ENCODE measurements around the gene DHH.

DNA sequence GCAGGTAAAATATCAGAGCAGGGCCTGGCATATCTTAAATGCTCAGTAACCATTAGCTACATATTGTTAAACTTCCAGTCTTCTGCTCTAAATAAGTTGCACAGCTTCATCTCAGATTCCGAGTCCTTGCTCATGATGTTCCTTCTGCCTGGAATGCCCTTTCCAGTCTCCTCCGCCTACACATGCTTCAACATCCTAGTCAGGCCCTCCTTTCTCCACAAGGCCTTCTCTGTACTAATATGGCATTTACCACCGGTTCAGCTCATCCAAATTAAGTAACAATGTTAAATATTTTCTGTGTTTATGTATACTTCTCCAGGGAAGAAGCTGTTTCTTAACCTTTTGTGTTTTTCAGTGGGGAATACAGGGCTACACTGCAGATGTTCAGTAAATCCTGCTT is 8.5 kb downstream of the DHH start:
- TF ChIP-seq, protein P1, sequence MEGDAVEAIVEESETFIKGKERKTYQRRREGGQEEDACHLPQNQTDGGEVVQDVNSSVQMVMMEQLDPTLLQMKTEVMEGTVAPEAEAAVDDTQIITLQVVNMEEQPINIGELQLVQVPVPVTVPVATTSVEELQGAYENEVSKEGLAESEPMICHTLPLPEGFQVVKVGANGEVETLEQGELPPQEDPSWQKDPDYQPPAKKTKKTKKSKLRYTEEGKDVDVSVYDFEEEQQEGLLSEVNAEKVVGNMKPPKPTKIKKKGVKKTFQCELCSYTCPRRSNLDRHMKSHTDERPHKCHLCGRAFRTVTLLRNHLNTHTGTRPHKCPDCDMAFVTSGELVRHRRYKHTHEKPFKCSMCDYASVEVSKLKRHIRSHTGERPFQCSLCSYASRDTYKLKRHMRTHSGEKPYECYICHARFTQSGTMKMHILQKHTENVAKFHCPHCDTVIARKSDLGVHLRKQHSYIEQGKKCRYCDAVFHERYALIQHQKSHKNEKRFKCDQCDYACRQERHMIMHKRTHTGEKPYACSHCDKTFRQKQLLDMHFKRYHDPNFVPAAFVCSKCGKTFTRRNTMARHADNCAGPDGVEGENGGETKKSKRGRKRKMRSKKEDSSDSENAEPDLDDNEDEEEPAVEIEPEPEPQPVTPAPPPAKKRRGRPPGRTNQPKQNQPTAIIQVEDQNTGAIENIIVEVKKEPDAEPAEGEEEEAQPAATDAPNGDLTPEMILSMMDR (IDR thresholded peaks at IDR 0.05; ENCODE audit: insufficient read depth, low read length, poor library complexity, severe bottlenecking) = no peak
- no peak for TF ChIP-seq EZH2phosphoT487 (conservative IDR thresholded peaks at IDR 0.05; ENCODE audit: low read length)
